ENCODE measurements around the gene CRMP1. TPM values are rescaled to one million over a fixed set of nuclear protein-coding genes. Genes with fewer than 3 reads are reported as not detected.

The CRMP1 gene
- polyA plus RNA-seq (2013): 1.1 TPM

DNA sequence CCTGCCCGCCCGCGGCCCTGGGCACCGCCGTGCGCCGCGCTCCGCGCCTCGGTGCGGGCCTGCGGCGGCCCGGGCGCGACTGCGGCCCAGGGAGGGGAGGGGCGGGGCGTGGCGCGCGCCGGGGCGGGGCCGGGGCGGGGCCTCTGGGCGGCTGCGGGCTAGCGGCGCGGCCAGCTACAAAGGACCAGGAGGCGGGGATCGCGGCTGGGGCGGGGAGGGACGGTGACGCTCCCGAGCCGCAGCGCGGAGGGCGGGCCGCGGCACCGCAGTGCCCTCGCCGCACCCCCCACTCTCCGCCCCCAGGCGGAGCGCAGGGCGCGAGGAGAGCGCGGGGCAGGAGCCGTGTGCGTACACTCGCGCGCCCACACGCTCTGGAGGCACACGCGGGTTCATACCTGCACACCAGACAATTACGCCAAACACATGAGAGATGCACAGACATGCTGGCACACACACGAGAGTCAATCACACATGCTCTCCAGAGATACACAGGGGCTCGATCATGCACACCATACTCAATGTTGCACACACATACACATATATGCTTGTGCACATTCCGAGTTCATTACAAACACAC lies at the start of gene CRMP1:
CRMP1 (minus strand) TSS at position 83 of the 577 bp plus-strand sequence. CDS start 117 bp downstream, outside the sequence.
- 10% methylated on average over 35 of the region's 67 CpGs for WGBS (ENCODE audit: insufficient coverage)

DNA sequence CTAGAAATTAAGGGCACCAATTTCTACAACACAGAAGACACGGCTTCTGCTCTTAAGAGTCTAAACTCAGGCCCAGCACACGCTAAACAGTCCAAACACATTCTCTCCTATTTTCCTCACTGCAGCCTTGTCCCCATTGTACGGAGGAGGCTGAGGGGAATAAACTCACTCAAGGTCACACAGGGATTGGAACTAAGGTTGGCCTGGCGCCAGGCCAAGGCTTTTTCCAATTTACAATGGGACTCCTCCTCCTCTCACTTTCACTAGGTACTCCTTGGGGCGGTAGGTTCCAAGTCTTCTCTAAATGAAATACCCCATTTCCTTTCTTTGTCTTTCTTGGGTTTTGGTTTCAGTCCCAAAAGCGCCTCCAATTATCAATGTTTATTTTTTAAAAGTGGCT lies 48.7 kb upstream of the CRMP1 start:
- peaks cover 0 to 12% (median 4%) of the 10 kb centered on the region in 5 experiments for H3K9me3 ChIP-seq (ENCODE audit: control extremely low read depth in 1 of 5, control insufficient read depth in 4 of 5, insufficient read depth in 2 of 5, low read depth in 1 of 5, low read length in 4 of 5)
- no peak overlapping the region for H3K27ac ChIP-seq (ENCODE audit: insufficient read depth in 1 of 2, low read depth in 1 of 2, low read length in 2 of 2, poor library complexity in 1 of 2, severe bottlenecking in 2 of 2)
- POLR2A ChIA-PET: no interaction called here
- H3K27me3 ChIP-seq (replicated peaks in 2 of 5; ENCODE audit: control insufficient read depth in 4 of 5, insufficient read depth in 5 of 5, low read length in 4 of 5): peaks cover 0 to 32% (median 8%) of the 10 kb centered on the region in 5 experiments
- no peak overlapping the region for H3K4me3 ChIP-seq (ENCODE audit: control insufficient read depth in 1 of 7, extremely low read depth in 1 of 7, insufficient read depth in 4 of 7, low read depth in 2 of 7, low read length in 6 of 7)
- CTCF ChIA-PET: no interaction called here
- DNase-seq: no peak
- no peaks in the 10 kb centered on the region for H3K4me1 ChIP-seq (ENCODE audit: control extremely low read depth in 1 of 4, control insufficient read depth in 4 of 4, insufficient read depth in 4 of 4, low read length in 3 of 4)
- H3K36me3 ChIP-seq (ENCODE audit: control insufficient read depth in 4 of 4, insufficient read depth in 4 of 4, low read length in 3 of 4): no peaks in the 10 kb centered on the region
- 72% methylated on average over 5 of the region's 6 CpGs for WGBS (ENCODE audit: insufficient coverage)

More for the DNA sequence above, at the start of gene CRMP1:
- no peak within 1 kb of the TSS for H3K27ac ChIP-seq (ENCODE audit: insufficient read depth in 1 of 2, low read depth in 1 of 2, low read length in 2 of 2, poor library complexity in 1 of 2, severe bottlenecking in 2 of 2)
- H3K36me3 ChIP-seq (ENCODE audit: control insufficient read depth in 4 of 4, insufficient read depth in 4 of 4, low read length in 3 of 4): no peaks in the 10 kb centered on the region
- CTCF ChIA-PET: no interaction called here
- H3K9me3 ChIP-seq (ENCODE audit: control extremely low read depth in 1 of 5, control insufficient read depth in 4 of 5, insufficient read depth in 2 of 5, low read depth in 1 of 5, low read length in 4 of 5): peaks cover 0 to 11% (median 5%) of the 10 kb centered on the region in 5 experiments
- peaks cover 0 to 98% (median 54%) of the 10 kb centered on the region in 5 experiments for H3K27me3 ChIP-seq (replicated peaks in 2 of 5; ENCODE audit: control insufficient read depth in 4 of 5, insufficient read depth in 5 of 5, low read length in 4 of 5)
- peak in 2 of 3 donors; percentile 9 to 21 for DNase-seq
- H3K4me3 ChIP-seq (ENCODE audit: control insufficient read depth in 1 of 7, extremely low read depth in 1 of 7, insufficient read depth in 4 of 7, low read depth in 2 of 7, low read length in 6 of 7): peak within 1 kb of the TSS in 1 of 7 experiments; percentile 26
- POLR2A ChIA-PET: no interaction called here
- peaks cover 0 to 21% (median 4%) of the 10 kb centered on the region in 4 experiments for H3K4me1 ChIP-seq (ENCODE audit: control extremely low read depth in 1 of 4, control insufficient read depth in 4 of 4, insufficient read depth in 4 of 4, low read length in 3 of 4)

DNA sequence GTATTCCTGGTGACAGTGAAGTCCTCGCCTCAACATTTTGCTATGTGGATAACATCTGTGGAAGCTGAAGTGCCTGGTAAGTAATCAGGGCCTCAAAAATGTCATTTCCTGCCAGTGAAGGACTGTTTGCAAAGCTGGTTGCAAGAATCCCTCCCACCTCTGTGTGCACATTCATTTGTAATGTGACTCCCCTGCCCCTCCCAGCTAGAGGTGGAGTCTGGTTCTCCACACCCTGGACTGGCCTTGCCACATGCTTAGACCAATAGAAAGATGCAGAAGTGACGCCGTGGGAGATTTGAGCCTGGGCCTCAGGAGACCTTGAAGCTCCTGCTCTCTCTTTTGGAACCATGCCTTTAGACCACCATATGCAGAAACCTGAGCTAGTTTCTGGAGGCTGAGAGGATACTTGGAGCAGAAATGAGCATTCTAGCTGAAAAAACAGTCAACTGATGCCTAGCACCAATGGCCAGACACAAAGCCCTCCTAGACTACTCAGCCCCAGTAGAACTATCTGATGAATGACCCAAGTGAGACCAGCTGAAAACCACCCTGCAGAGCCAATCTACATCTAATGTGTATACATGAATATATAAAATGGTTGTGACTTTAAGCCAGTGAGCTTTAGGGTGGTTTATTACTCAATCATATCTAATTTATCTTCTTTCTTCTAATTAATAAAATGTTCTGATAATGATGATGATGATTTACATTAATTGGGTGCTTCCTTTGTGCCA lies 47.8 kb upstream of the CRMP1 start:
- Histone ChIP-seq H3K9me3 (ENCODE audit: control extremely low read depth in 1 of 5, control insufficient read depth in 4 of 5, insufficient read depth in 2 of 5, low read depth in 1 of 5, low read length in 4 of 5) (peaks cover 0 to 3% (median 0%) of the 10 kb centered on the region in 5 experiments), H3K4me3 (ENCODE audit: control insufficient read depth in 1 of 7, extremely low read depth in 1 of 7, insufficient read depth in 4 of 7, low read depth in 2 of 7, low read length in 6 of 7) (no peak overlapping the region), H3K36me3 (ENCODE audit: control insufficient read depth in 4 of 4, insufficient read depth in 4 of 4, low read length in 3 of 4) (no peaks in the 10 kb centered on the region), H3K27me3 (replicated peaks in 2 of 5; ENCODE audit: control insufficient read depth in 4 of 5, insufficient read depth in 5 of 5, low read length in 4 of 5) (peaks cover 0 to 24% (median 8%) of the 10 kb centered on the region in 5 experiments), H3K27ac (ENCODE audit: insufficient read depth in 1 of 2, low read depth in 1 of 2, low read length in 2 of 2, poor library complexity in 1 of 2, severe bottlenecking in 2 of 2) (no peak overlapping the region), H3K4me1 (ENCODE audit: control extremely low read depth in 1 of 4, control insufficient read depth in 4 of 4, insufficient read depth in 4 of 4, low read length in 3 of 4) (no peaks in the 10 kb centered on the region)
- POLR2A ChIA-PET: no interaction called here
- no peak for DNase-seq
- 64% methylated on average over 3 of the region's 3 CpGs for WGBS (ENCODE audit: insufficient coverage)
- CTCF ChIA-PET: no interaction called here

DNA sequence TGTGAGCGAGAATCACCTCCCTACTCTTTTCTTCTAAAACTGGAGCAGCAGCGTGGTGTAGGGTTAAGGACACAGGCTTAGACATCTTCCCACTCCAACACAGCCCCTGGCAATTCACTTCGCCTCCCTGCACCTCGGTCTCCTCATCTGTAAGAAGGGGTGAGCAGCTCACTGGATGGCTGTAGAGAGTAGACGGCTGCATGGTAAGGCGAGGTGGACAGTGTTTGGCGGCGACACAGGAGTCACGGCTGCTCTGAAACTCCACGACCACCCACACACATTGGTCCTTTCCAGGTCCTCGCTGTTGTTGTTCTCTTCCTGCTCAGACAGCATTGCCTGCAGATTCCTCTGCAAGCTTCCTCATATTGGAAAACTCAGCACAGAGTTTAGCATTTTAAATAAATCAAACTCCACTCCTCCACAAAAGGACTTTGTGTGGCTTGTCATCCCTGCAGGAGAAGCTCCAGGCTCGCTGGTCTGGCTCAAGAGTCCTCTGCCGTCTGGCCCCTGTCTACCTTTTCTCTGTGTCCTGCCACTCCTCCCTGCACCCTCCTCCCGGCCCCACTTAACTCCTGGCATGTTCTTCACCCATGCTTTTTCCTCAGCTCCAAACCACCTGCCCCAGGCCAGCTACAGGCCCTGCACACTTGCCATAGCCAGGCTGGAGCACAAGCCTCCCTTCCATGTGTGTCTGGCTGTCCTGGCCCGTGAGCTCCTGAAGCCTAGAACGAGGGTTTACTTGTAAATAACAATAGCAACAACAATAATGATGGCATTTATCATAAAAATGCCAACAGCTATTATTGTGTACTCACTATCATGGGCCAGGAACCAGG lies 41.3 kb upstream of the CRMP1 start:
- Histone ChIP-seq H3K27me3 (replicated peaks in 2 of 5; ENCODE audit: control insufficient read depth in 4 of 5, insufficient read depth in 5 of 5, low read length in 4 of 5) (peaks cover 0 to 51% (median 6%) of the 10 kb centered on the region in 5 experiments), H3K4me3 (ENCODE audit: control insufficient read depth in 1 of 7, extremely low read depth in 1 of 7, insufficient read depth in 4 of 7, low read depth in 2 of 7, low read length in 6 of 7) (no peak overlapping the region), H3K27ac (ENCODE audit: insufficient read depth in 1 of 2, low read depth in 1 of 2, low read length in 2 of 2, poor library complexity in 1 of 2, severe bottlenecking in 2 of 2) (no peak overlapping the region), H3K9me3 (ENCODE audit: control extremely low read depth in 1 of 5, control insufficient read depth in 4 of 5, insufficient read depth in 2 of 5, low read depth in 1 of 5, low read length in 4 of 5) (no peaks in the 10 kb centered on the region), H3K36me3 (ENCODE audit: control insufficient read depth in 4 of 4, insufficient read depth in 4 of 4, low read length in 3 of 4) (no peaks in the 10 kb centered on the region), H3K4me1 (ENCODE audit: control extremely low read depth in 1 of 4, control insufficient read depth in 4 of 4, insufficient read depth in 4 of 4, low read length in 3 of 4) (no peaks in the 10 kb centered on the region)
- POLR2A ChIA-PET: no interaction called here
- WGBS (ENCODE audit: insufficient coverage): 85% methylated on average over 14 of the region's 16 CpGs
- CTCF ChIA-PET: interaction anchor here (1.6 kb wide), 1 partner anchor 64 kb away, joined by 4 read pairs; no protein-coding TSS in a partner anchor
- DNase-seq: no peak

DNA sequence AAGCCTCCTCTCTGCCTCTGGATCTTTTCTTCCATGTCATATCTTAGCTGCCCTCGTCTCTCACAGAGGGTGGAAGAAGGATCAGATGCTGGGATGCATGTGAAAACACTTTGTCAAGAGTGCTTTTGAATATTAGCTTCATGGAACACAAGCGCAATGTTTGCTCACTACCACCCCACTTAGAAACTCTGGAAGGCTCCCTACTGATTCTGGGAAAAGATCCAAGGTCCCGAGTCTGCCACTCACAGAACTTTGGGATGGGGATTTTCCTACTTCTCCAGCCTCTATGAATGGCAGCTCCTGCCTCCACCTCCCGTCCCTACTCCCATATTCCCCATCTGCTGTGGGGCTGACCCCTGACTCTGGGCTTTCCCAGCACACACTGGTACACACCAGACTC lies 40.2 kb upstream of the CRMP1 start:
- Histone ChIP-seq H3K4me3 (ENCODE audit: control insufficient read depth in 1 of 7, extremely low read depth in 1 of 7, insufficient read depth in 4 of 7, low read depth in 2 of 7, low read length in 6 of 7) (no peak overlapping the region), H3K27me3 (replicated peaks in 2 of 5; ENCODE audit: control insufficient read depth in 4 of 5, insufficient read depth in 5 of 5, low read length in 4 of 5) (peaks cover 0 to 61% (median 6%) of the 10 kb centered on the region in 5 experiments), H3K9me3 (ENCODE audit: control extremely low read depth in 1 of 5, control insufficient read depth in 4 of 5, insufficient read depth in 2 of 5, low read depth in 1 of 5, low read length in 4 of 5) (no peaks in the 10 kb centered on the region), H3K27ac (ENCODE audit: insufficient read depth in 1 of 2, low read depth in 1 of 2, low read length in 2 of 2, poor library complexity in 1 of 2, severe bottlenecking in 2 of 2) (no peak overlapping the region), H3K4me1 (ENCODE audit: control extremely low read depth in 1 of 4, control insufficient read depth in 4 of 4, insufficient read depth in 4 of 4, low read length in 3 of 4) (no peaks in the 10 kb centered on the region), H3K36me3 (ENCODE audit: control insufficient read depth in 4 of 4, insufficient read depth in 4 of 4, low read length in 3 of 4) (no peaks in the 10 kb centered on the region)
- ChIA-PET POLR2A (no interaction called here), CTCF (no interaction called here)
- DNase-seq: no peak
- 91% methylated on average over 3 of the region's 4 CpGs for WGBS (ENCODE audit: insufficient coverage)

DNA sequence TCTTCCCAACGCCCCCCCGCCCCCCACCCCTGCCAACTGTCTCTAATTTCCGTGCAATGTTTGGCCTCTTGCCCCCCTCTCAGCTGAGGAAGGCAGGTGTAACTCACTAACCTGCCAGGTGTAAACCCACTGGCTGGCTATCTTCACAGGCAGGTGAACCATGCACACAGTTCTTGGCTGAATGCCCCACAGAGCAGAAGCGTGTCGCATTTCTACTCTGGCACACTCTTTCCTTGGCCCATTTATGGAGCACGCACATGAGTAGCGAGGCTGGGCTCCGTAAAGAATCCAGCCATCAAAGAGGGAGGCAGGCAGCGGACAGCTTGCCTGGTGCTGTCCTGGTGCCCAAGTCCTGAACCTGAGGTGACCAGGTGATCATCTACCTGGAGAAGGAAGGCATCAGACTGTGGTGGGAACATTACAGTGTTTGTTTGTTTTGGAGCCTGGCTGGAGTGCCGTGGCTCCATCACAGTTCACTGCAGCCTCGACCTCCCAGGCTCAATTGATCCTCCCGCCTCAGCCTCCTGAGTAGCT lies 39.2 kb upstream of the CRMP1 start:
- H3K27me3 ChIP-seq (replicated peaks in 2 of 5; ENCODE audit: control insufficient read depth in 4 of 5, insufficient read depth in 5 of 5, low read length in 4 of 5): peaks cover 0 to 65% (median 6%) of the 10 kb centered on the region in 5 experiments
- WGBS (ENCODE audit: insufficient coverage): 92% methylated on average over 6 of the region's 12 CpGs
- POLR2A ChIA-PET: no interaction called here

More for the DNA sequence above, 39.2 kb upstream of the CRMP1 start:
- no peak for DNase-seq
- Histone ChIP-seq H3K27ac (ENCODE audit: insufficient read depth in 1 of 2, low read depth in 1 of 2, low read length in 2 of 2, poor library complexity in 1 of 2, severe bottlenecking in 2 of 2) (no peak overlapping the region), H3K36me3 (ENCODE audit: control insufficient read depth in 4 of 4, insufficient read depth in 4 of 4, low read length in 3 of 4) (no peaks in the 10 kb centered on the region), H3K9me3 (ENCODE audit: control extremely low read depth in 1 of 5, control insufficient read depth in 4 of 5, insufficient read depth in 2 of 5, low read depth in 1 of 5, low read length in 4 of 5) (no peaks in the 10 kb centered on the region), H3K4me1 (ENCODE audit: control extremely low read depth in 1 of 4, control insufficient read depth in 4 of 4, insufficient read depth in 4 of 4, low read length in 3 of 4) (no peaks in the 10 kb centered on the region), H3K4me3 (ENCODE audit: control insufficient read depth in 1 of 7, extremely low read depth in 1 of 7, insufficient read depth in 4 of 7, low read depth in 2 of 7, low read length in 6 of 7) (no peak overlapping the region)
- CTCF ChIA-PET: no interaction called here
